Skin epidermis (tissue), 12 donors: ENCODE measurements around the gene PTPRN2.
"Not testable (repeated sequence)": the region's sequence is repeated elsewhere in the genome, so short reads cannot be mapped to it uniquely, and the experiment has no call there.

Source experiments
- H3K27ac ChIP-seq, 21 experiments: fragments of 200-600 bp; sonication (generic) in 11 of 21; one replicate each; pipeline ENCODE4 v1.5.0; 2020; ENCODE audit warnings: mild to moderate bottlenecking in 3 of 21, inconsistent platforms in 2 of 21, moderate library complexity in 2 of 21
- H3K4me3 ChIP-seq, 7 experiments: fragments of 200-600 bp; sonication (generic) in 2 of 7; one replicate each; pipeline ENCODE4 v1.5.0; 2020; ENCODE audit warnings: inconsistent platforms in 2 of 7, mild to moderate bottlenecking in 2 of 7, moderate library complexity in 1 of 7

Gene PTPRN2

DNA sequence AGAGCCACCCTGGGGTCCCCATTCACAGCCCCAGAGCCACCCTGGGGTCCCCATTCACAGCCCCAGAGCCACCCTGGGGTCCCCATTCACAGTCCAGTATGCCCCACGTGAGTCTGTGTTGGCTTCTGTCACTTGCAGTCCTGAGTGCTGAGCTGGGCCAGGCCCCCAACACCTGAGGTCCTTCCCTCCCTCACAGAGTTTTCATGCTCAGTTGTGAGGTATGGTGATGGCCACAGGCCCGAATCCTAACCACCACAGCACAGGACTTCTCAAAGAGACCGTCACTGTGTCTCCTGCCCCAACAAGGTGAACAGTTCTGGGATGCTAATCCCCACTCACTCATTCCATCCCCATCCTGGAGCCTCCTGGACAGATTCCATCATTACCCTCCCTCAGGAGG, 239.2 kb downstream of the PTPRN2 start:
- Histone ChIP-seq H3K4me3 (no peak overlapping the region), H3K27ac (no peak overlapping the region)

DNA sequence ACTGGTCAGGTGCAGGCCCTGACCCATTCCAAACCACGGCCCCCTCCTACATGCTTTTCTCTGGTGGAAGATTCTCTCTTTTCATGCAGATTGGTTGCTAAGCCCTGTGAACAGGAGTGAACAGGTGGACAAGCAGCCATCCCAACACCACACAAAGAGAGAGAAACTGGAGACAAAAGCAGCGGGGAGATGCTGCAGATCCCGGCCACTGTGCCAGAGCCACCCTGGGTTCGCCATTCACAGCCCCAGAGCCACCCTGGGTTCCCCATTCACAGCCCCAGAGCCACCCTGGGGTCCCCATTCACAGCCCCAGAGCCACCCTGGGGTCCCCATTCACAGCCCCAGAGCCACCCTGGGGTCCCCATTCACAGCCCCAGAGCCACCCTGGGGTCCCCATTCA, 239.6 kb downstream of the PTPRN2 start:
- not testable (repeated sequence) for H3K27ac ChIP-seq, H3K4me3 ChIP-seq

DNA sequence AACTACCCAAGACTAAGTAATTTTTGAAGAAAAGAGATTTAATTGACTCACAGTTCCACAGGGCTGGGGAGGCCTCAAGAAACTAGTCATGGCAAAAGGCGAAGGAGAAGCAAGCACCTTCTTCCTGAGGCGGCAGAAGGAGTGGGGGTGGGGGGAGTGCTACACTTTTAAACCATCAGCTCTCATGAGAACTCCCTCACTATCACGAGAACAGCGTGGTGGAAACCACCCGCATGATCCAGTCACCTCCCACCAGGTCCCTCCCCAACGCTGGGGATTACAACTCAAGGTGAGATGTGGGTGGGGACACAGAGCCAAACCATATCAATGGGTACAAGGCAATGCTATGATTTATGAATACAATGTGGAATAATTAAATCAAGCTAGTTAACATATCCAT, 241.9 kb downstream of the PTPRN2 start:
- H3K27ac ChIP-seq = no peak overlapping the region
- H3K4me3 ChIP-seq = no peak overlapping the region

DNA sequence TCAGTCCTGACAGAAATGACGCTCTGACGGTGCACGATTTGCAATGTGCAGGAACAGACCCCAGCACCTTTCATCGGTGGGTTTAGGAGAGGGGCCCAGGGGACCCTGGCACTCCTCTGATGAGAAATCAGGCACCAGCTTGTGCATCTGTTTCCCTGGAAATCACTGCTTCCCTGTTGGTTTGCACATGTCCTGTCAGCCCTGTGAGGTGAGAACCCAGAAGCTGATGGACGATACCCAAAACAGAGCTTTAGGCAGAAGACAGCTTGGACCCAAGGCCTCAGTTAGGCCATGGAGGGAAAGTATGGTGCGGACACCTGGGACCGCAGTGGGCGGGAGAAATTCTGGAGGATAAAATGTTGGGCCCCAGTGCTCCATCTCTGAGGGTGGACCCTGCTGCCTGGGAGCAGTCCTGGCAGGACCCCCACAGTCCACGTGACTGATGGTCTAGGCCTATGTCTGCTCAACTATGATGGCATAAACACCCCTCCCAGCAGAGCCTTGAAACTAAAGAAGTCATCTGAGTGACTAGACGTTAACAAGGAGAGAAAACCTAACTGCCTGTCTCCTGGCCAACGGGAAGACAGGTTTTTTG, 242.8 kb downstream of the PTPRN2 start:
- Histone ChIP-seq H3K4me3 (no peak overlapping the region), H3K27ac (no peak overlapping the region)

DNA sequence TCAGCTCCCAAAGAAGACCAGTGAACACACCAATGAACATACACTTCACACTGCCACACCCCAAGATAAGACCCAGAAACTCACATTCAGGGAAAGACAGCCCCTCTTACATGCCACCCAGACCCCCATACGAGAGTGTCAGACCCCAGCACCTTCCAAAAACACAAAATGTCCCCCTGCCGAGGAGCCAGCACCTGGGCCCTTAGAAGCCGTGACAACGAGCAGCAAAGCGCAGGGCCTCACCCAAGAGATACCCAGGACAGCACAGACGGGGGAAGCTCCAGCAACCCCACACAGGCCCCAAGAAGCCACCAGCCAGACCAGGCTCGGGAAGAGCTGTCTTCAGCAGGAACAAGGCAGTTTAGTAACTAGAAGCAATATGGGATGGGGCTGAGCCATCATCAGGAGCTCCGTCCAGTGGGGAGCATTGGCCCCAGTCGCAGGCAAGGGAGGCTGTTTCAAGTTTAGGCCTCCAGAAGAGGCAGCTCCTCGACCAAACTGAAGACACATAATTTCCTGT, 243.6 kb downstream of the PTPRN2 start:
- Histone ChIP-seq H3K4me3 (no peak overlapping the region), H3K27ac (no peak overlapping the region)

DNA sequence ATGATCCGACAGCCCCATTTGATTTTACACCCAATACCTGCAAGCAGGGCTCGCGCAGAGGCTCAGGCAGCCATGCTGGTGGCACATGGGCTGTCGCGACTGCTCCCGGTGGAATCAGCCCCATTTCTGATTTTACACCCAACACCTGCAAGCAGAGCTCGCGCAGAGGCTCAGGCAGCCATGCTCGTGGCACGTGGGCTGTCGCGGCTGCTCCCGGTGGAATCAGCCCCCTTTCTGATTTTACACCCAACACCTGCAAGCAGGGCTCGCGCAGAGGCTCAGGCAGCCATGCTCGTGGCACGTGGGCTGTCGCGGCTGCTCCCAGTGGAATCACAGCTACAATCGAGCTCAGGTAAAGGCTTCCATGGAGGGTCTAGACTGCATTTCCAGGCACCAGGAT, 244.1 kb downstream of the PTPRN2 start:
- Histone ChIP-seq H3K4me3 (no peak overlapping the region), H3K27ac (no peak overlapping the region)

DNA sequence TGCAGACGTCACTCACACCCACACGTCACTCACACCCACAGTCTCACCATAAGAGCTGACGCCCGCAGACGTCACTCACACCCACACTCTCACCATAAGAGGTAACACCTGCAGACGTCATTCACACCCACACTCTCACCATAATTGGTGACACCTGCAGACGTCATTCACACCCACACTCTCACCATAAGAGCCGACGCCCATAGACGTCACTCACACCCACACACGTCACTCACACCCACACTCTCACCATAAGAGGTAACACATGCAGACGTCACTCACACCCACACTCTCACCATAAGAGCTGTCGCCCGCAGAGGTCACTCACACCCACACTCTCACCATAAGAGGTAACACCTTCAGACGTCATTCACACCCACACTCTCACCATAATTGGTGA, 246.5 kb downstream of the PTPRN2 start:
- not testable (repeated sequence) for H3K4me3 ChIP-seq

DNA sequence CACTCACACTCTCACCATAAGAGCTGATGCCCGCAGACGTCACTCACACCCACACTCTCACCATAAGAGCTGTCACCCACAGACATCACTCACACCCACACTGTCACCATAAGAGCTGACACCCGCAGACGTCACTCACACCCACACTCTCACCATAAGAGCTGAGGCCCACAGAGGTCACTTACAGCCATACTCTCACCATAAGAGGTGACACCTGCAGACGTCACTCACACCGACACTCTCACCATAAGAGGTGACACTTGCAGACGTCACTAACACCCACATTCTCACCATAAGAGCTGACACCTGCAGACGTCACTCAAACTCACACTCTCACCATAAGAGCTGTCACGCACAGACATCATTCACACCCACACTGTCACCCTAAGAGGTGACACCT, 250.7 kb downstream of the PTPRN2 start:
- not testable (repeated sequence) for H3K4me3 ChIP-seq

More for the DNA sequence above, 246.5 kb downstream of the PTPRN2 start:
- not testable (repeated sequence) for H3K27ac ChIP-seq

DNA sequence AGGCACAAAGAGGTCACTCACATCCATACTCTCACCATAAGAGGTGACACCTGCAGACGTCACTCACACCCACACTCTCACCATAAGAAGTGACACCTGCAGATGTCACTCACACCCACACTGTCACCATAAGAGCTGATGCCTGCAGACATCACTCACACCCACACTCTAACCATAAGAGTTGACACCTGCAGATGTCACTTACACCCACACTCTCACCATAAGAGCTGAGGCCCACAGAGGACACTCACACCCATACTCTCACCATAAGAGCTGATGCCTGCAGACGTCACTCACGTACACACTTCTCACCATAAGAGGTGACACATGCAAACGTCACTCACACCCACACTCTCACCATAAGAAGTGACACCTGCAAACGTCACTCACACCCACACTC, 255.1 kb downstream of the PTPRN2 start:
- not testable (repeated sequence) for H3K27ac ChIP-seq, H3K4me3 ChIP-seq

More for the DNA sequence above, 250.7 kb downstream of the PTPRN2 start:
- H3K27ac ChIP-seq = not testable (repeated sequence)

DNA sequence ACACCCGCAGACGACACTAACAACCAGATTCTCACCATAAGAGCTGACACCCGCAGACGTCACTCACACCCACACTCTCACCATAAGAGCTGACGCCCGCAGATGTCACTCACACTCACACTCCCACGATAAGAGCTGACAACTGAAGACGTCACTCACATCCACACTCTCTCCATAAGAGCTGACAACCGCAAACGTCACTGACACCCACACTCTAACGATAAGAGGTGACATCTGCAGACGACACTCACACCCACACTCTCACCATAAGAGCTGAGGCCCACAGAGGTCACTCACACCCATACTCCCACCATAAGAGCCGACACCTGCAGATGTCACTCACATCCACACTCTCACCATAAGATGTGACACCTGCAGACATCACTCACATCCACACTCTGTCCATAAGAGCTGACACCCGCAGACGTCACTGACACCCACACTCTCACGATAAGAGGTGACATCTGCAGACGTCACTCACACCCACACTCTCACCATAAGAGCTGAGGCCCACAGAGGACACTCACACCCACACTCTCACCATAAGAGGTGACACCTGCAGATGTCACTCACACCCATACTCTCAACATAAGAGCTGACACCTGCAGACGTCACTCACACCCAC, 255.7 kb downstream of the PTPRN2 start:
- not testable (repeated sequence) for H3K4me3 ChIP-seq, H3K27ac ChIP-seq

DNA sequence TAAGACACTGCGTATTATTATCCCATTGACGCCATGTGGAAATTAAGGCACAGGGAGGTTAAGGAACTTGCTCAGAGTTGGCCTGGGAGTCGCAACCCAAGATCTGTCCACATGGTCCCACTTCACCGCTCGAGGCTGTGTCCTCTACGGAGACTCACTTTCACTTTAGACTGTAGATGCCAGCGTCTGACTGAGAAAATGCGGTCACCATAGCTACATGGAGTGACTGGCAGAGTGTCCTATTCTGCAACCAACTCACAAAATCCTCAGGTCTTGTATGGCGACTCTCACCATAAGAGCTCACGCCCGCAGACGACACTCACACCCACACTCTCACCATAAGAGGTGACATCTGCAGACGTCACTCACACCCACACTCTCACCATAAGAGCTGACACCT, 257.9 kb downstream of the PTPRN2 start:
- H3K27ac ChIP-seq = no peak overlapping the region
- no peak overlapping the region for H3K4me3 ChIP-seq

DNA sequence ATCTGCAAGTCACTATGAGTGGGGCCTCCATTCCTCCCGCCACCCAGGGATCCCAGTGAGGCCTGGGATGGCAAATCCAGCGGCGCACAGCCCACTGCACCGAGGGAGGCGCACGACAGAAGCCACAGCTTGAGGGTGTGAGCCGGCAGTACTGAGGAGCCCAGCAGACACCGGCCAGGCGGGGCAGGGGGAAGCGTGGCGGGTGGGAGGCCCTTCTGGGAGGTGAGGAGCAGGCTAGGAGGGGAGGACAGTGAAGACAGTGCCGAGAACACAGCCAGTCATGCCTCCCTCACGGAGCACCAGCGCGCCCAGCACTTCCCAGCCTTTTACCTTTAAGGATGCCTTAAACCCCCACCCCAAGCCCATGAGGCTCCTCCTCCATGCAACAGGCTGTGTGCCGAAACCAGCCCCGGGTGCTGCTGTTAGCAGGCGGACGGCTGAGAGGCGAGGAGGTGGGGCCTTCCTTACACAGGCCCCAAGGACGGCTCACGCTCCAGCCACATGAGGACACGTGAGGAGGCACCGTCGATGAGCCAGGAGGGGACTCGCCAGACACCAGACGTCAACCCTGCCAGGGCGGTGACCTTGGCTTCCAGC, 258.5 kb downstream of the PTPRN2 start:
- H3K4me3 ChIP-seq = no peak overlapping the region
- no peak overlapping the region for H3K27ac ChIP-seq

DNA sequence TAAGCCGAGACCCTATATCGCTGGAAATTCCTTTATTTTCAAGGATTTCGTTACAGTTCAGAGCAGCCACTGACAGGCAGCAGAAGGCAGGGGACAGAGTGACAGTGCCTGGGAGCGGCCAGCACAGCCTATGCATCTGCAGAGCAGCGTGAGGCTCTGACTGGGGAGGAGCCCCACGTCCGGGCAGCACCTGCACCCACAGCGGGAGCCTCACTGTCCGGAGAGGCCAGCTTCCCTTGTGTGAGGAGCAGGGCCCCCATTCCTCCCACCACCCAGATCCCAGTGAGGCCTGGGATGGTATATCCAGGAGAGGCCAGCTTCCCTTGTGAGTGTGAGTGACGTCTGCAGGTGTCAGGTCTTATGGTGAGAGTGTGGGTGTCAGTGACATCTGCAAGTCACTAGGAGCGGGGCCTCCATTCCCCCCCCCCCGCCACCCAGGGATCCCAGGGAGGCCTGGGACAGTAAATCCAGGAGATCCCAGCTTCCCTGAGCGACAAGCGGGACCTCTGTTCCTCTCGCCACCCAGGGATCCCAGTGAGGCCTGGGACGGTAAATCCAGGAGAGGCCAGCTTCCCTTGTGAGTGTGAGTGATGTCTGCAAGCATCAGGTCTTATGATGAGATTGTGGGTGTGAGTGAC, 259.1 kb downstream of the PTPRN2 start:
- no peak overlapping the region for H3K27ac ChIP-seq

DNA sequence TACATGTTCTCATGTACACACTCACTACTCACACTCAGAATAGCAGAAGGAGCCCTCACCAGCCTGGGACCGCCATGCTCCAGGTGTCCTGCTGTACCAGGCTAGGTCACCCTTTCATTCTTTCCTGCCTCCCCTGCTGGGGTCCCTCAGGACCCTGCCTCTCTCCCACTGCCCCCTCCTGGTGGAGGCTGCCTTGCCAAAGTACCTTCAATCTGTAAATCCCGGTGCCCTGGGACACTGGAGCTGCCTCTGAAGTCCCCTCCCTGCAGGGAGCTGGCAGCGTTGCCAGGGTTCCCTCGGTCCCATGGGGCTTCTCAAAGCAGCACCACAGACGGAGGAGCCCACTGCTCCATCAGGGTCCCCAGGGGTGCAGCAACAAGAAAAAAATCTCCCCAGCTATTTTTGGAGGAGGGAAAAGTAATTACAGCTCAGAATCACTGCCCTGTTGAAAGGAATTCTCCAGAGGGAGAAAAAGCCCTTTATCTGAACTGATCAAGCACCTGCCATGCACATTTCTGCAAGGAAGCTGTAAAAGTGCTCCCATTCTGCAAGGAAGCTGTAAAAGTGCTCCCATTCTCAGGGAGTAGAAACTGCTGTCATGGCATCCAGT, 259.9 kb downstream of the PTPRN2 start:
- H3K27ac ChIP-seq = no peak overlapping the region
- no peak overlapping the region for H3K4me3 ChIP-seq

More for the DNA sequence above, 259.1 kb downstream of the PTPRN2 start:
- H3K4me3 ChIP-seq = no peak overlapping the region

DNA sequence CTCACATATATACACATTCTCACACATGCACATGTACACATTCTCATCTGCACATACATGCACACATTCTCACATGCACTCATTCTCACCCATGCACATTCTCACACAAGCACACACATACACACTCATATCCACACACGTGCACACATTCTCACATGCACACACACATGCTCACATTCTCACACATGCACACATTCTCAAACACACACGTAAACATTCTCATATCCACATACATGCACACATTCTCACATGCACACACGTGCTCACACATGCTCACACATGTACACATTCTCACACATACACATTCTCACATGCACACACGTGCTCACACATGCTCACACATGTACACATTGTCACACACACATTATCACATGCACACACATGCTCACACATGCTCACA, 260.6 kb downstream of the PTPRN2 start:
- no peak overlapping the region for H3K4me3 ChIP-seq
- H3K27ac ChIP-seq = no peak overlapping the region

DNA sequence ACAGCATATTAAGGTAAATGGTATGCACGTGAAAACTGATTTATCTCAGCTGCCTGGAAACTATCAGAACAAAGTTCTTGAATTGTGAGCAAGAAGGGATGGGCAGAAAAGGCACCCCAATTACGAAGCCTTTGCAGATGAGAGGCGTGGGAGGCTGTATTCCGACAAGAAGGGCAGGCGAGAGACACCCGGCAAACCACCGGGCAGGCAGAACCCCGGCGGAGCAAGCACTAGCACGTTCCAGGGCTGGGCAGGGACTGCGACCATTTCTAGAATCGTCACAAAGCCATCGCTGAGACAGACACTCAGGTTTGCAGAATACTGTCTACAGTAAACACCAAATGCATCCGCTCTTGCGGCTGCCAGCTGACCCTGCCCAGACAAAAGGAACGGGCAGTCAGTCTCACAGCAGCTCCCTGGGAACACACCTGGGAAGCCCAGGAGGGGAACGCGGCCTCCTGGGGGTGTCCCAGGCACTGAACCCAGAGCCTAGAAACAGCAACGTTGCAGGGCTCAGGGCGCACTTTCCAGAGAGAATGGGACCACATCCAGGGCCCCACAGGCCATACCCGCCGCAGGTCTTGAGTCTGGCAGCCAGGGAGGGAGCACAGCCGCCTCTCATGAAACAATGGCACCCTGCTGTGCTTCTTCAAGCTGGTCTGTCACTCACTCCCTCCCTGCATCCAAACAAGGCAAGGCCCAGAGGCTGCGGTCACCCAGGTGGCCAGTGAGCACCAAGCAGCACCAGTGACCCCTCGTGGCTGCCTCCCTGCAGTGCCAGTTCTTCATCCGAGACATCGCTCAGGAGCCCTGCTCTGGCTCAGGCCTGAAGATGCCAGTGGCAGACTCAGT, 261.9 kb downstream of the PTPRN2 start:
- no peak overlapping the region for H3K4me3 ChIP-seq
- peak overlapping the region in 3 of 21 experiments; percentile 48 to 63 (median 56) for H3K27ac ChIP-seq

DNA sequence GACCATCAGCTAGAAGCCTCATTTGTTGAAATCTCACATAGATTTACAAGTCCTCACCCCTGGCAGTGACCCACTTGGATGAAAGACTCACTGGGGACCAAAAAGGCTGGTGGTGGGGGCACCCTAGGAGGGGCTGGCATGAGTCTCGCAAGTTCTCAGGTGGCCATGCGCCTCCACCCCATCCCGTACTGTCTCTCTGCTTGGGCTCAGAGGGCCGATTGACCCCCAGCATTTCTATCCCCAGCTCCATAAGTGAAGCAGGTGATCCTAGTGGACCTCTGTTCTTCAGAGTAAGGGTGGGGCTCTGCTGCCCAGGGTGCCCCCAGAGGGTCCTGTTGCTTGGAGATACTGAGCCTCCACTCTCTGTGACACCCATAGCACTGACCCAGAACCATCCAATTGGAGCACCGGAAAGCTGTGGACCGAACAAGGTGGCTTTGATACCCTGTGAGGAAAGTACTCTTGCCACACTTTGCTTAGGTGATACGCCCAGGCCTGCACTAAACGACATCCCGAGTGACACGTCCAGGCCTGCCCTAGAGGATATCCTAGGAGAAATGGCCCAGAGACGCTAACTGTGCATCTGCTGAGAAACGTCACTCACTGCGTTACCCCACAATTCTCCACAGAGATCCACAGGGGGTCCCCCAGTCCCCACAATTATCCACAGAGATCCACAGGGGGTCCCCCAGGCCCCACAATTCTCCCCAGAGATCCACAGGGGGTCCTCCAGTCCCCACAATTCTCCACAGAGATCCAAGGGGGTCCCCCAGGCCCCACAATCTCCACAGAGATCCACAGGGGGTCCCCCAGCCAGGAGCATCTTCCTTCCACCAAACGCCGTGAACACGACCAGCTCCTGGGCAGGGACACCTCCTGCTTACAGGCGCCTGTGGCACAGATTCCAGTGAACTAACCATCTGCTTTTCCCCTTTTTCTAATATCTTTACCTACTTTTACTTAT, 262.9 kb downstream of the PTPRN2 start:
- peak overlapping the region in 2 of 21 experiments; percentile 13 to 21 for H3K27ac ChIP-seq
- H3K4me3 ChIP-seq = no peak overlapping the region

DNA sequence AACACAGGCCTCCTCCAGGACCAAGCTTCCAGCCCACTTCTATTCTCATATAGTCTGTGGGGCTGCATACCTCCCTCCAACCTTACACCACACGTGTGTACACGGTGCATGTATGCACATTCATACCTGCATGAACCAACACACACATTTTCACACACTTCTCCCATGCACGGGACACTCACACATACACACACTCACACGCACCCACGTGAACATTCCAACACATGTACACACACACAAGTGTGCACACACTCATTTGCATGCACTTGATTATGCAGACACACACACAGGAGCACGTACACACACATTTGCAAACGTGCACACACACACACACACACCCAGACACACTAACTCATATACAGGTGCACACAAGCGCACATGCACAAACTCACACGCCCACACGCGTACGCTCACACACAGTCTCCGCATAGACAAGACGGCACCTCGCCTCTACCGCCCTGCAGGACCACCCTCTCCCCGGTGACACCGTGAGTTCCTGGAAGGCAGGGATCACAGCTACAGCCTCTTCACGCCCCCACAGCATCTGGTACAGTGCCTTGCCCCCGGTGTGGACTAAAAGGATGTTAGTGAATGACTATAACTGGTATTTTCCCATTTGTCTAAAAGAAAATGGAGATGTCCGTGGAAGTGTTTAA, 263.8 kb downstream of the PTPRN2 start:
- H3K4me3 ChIP-seq = no peak overlapping the region
- no peak overlapping the region for H3K27ac ChIP-seq
